Measurements from ENCODE around the gene INTS11. TPM values are rescaled to one million over a fixed set of nuclear protein-coding genes. Genes with fewer than 3 reads are reported as not detected.

Gene INTS11
- total and polyA plus RNA-seq, 2 of the 13 experiments (the other 11 are each of a cell fraction or from before 2014, with no cell fraction given) = 52.8 to 94.8 TPM

DNA sequence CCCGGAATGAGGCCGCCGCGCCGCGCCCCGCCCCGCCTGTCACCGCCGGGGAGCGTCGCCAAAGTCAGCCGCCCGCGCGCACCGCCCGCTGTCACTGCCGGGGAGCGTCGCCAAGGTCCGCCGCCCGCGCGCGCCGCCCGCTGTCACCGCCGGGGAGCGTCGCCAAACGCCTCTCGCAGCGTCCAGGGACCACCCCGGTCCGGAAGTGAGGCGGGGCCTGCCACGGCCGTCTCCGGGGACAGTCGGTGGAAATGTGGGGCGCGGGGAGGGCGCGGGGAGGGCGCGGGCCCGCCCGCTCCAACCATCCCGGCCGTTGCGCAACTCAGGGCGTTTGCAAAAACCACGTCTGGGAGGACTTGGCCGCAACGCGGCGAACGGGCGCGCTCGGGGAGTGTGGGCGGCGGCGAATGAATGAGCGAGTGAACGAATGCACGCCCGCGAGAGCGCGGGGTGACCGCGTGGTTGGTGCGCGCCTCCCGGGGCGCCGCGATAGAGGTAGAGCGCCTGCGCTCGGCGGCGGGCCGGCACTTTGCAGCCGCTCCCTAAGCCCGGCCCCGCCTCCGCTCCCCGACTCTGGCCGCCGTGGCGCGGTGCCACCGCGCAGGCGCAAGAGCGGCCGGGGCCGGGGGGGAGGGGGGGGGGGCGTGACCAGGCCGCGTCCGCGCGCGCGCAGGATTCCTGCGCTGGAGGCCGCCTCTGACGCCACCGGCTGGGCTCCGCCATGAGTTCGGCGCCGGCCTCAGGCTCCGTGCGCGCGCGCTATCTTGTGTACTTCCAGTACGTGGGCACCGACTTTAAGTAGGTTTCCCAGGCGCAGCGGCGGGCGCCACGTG, 16.3 kb downstream of the INTS11 start, which contains the start of the genes ACAP3 and PUSL1 (continued):
- TF ChIP-seq SP1 (IDR thresholded peaks at IDR 0.05) = no peak
- no peak; the same call in 1 of the 2 replicates for TF ChIP-seq SP1 (CRISPR knock-in tag; IDR thresholded peaks at IDR 0.05)
- TF ChIP-seq RARG (CRISPR knock-in tag; IDR thresholded peaks at IDR 0.05; ENCODE audit: low read depth) = 0 out of 2 replicates have a peak, but pooled peaks have one; percentile 71
- no peak for TF ChIP-seq ZNF780A (CRISPR knock-in tag; IDR thresholded peaks at IDR 0.05)
- TF ChIP-seq KLF15 (CRISPR knock-in tag; IDR thresholded peaks at IDR 0.05; ENCODE audit: borderline replicate concordance) = no peak
- no peak; the same call in 1 of the 2 replicates for TF ChIP-seq EED (CRISPR knock-in tag; IDR thresholded peaks at IDR 0.05)
- no peak for TF ChIP-seq SMAD3 (CRISPR knock-in tag; IDR thresholded peaks at IDR 0.05)
- TF ChIP-seq, protein P1, sequence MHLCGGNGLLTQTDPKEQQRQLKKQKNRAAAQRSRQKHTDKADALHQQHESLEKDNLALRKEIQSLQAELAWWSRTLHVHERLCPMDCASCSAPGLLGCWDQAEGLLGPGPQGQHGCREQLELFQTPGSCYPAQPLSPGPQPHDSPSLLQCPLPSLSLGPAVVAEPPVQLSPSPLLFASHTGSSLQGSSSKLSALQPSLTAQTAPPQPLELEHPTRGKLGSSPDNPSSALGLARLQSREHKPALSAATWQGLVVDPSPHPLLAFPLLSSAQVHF (CRISPR knock-in tag; IDR thresholded peaks at IDR 0.05) = 0 out of 2 replicates have a peak, but pooled peaks have one; percentile 55
- TF ChIP-seq, protein P2, sequence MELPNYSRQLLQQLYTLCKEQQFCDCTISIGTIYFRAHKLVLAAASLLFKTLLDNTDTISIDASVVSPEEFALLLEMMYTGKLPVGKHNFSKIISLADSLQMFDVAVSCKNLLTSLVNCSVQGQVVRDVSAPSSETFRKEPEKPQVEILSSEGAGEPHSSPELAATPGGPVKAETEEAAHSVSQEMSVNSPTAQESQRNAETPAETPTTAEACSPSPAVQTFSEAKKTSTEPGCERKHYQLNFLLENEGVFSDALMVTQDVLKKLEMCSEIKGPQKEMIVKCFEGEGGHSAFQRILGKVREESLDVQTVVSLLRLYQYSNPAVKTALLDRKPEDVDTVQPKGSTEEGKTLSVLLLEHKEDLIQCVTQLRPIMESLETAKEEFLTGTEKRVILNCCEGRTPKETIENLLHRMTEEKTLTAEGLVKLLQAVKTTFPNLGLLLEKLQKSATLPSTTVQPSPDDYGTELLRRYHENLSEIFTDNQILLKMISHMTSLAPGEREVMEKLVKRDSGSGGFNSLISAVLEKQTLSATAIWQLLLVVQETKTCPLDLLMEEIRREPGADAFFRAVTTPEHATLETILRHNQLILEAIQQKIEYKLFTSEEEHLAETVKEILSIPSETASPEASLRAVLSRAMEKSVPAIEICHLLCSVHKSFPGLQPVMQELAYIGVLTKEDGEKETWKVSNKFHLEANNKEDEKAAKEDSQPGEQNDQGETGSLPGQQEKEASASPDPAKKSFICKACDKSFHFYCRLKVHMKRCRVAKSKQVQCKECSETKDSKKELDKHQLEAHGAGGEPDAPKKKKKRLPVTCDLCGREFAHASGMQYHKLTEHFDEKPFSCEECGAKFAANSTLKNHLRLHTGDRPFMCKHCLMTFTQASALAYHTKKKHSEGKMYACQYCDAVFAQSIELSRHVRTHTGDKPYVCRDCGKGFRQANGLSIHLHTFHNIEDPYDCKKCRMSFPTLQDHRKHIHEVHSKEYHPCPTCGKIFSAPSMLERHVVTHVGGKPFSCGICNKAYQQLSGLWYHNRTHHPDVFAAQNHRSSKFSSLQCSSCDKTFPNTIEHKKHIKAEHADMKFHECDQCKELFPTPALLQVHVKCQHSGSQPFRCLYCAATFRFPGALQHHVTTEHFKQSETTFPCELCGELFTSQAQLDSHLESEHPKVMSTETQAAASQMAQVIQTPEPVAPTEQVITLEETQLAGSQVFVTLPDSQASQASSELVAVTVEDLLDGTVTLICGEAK (IDR thresholded peaks at IDR 0.05) = no peak
- TF ChIP-seq, protein P2 (CRISPR knock-in tag; IDR thresholded peaks at IDR 0.05) = 0 out of 2 replicates have a peak, but pooled peaks have one; percentile 45
- no peak for TF ChIP-seq MBD4 (IDR thresholded peaks at IDR 0.05; ENCODE audit: borderline replicate concordance, low read length)
- TF ChIP-seq ZNF143 (CRISPR knock-in tag; IDR thresholded peaks at IDR 0.05) = peak; percentile 54; the same call in 1 of the 2 replicates
- TF ChIP-seq ZNF766 (CRISPR knock-in tag; IDR thresholded peaks at IDR 0.05; ENCODE audit: borderline replicate concordance) = 0 out of 2 replicates have a peak, but pooled peaks have one; percentile 27
- TF ChIP-seq SALL1 (CRISPR knock-in tag; IDR thresholded peaks at IDR 0.05) = peak; percentile 53
- TF ChIP-seq, protein P3, sequence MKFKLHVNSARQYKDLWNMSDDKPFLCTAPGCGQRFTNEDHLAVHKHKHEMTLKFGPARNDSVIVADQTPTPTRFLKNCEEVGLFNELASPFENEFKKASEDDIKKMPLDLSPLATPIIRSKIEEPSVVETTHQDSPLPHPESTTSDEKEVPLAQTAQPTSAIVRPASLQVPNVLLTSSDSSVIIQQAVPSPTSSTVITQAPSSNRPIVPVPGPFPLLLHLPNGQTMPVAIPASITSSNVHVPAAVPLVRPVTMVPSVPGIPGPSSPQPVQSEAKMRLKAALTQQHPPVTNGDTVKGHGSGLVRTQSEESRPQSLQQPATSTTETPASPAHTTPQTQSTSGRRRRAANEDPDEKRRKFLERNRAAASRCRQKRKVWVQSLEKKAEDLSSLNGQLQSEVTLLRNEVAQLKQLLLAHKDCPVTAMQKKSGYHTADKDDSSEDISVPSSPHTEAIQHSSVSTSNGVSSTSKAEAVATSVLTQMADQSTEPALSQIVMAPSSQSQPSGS (CRISPR knock-in tag; IDR thresholded peaks at IDR 0.05) = peak; percentile 40; the same call in 1 of the 2 replicates
- no peak for TF ChIP-seq MIXL1 (CRISPR knock-in tag; IDR thresholded peaks at IDR 0.05)
- TF ChIP-seq PHF8 (CRISPR knock-in tag; IDR thresholded peaks at IDR 0.05) = peak; percentile 83
- TF ChIP-seq REPIN1 (CRISPR knock-in tag; IDR thresholded peaks at IDR 0.05; ENCODE audit: borderline replicate concordance, low read depth) = peak; percentile 55; the same call in 1 of the 2 replicates
- no peak; the same call in 1 of the 2 replicates for TF ChIP-seq ZNF746 (CRISPR knock-in tag; IDR thresholded peaks at IDR 0.05)
- TF ChIP-seq TGIF2 (CRISPR knock-in tag; IDR thresholded peaks at IDR 0.05) = peak; percentile 99
